HL-60 (cell line): ENCODE measurements around the gene RBM15.

Experiments
- DNase-seq, 2 experiments: peaks; one replicate each; pipeline ENCODE4 v3.0.0-alpha.2; 2010 to 2020; ENCODE audit warnings: low read depth in 1 of 2, low spot score in 1 of 2
- H3K27ac ChIP-seq: fragments of 250-450 bp; sonication (Bioruptor Pico); replicated peaks from 2 replicates; pipeline ENCODE4 v1.5.1; 2020; ENCODE audit warnings: mild to moderate bottlenecking, moderate library complexity
- H3K27me3 ChIP-seq: fragments of 250-450 bp; sonication (Bioruptor Pico); 2 replicates; pipeline ENCODE4 v1.5.1; 2021; ENCODE audit warnings: mild to moderate bottlenecking, moderate library complexity; ENCODE audit not compliant: insufficient read depth, poor library complexity, severe bottlenecking
- H3K4me3 ChIP-seq: replicated peaks from 2 replicates; pipeline ENCODE4 v1.5.1; 2011; ENCODE audit warnings: mild to moderate bottlenecking, control low read depth, low read length; ENCODE audit not compliant: insufficient read depth
- CTCF ChIP-seq: IDR thresholded peaks from one replicate; pipeline ENCODE4 v1.5.1; 2011; ENCODE audit warnings: low read length, control low read depth, inconsistent platforms; ENCODE audit not compliant: insufficient read depth
- GABPA ChIP-seq: IDR thresholded peaks from 2 replicates; pipeline ENCODE4 v1.6.1; 2012; ENCODE audit warnings: low read depth
- POLR2AphosphoS5 ChIP-seq: IDR thresholded peaks from 2 replicates; pipeline ENCODE4 v1.6.1; 2012; ENCODE audit warnings: low read depth
- REST ChIP-seq: IDR thresholded peaks from 2 replicates; pipeline ENCODE4 v1.6.1; 2012; ENCODE audit warnings: low read depth; ENCODE audit not compliant: insufficient replicate concordance
- SPI1 ChIP-seq: IDR thresholded peaks from 2 replicates; pipeline ENCODE4 v1.6.1; 2012; ENCODE audit warnings: low read depth, mild to moderate bottlenecking, borderline replicate concordance

The RBM15 gene

GRCh38 chr1:110300412-110301085, 38.6 kb upstream of the RBM15 start:
- no peak for DNase-seq
- no peak overlapping the region for H3K4me3 ChIP-seq
- TF ChIP-seq CTCF (no peak), POLR2AphosphoS5 (no peak)
- no peak overlapping the region for H3K27ac ChIP-seq
- no peaks in the 10 kb centered on the region for H3K27me3 ChIP-seq

DNA sequence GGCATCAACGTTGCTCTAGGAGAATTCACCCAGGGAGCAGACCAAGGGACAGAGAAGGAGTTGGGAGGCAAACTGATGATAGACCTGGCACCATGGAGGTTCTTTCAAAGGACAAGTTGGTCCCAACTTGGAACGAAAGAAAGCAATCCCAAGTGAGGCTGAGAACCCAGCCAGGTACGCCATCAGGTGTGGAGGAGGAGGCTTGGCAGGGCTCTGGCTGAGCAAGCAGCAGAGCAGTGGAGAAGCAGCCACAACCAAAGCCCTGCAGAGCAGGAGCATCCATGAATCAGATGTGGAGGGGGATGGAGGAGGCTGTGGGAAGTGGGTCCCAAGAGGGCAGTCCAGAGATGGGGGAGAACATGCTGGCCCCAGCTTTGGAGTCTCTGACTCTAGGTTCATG, 36.3 kb upstream of the RBM15 start:
- DNase-seq, result no peak
- Histone ChIP-seq H3K27me3 (no peaks in the 10 kb centered on the region), H3K4me3 (no peak overlapping the region), H3K27ac (no peak overlapping the region)
- TF ChIP-seq POLR2AphosphoS5 (no peak), CTCF (no peak), SPI1 (no peak), GABPA (no peak), REST (no peak)

DNA sequence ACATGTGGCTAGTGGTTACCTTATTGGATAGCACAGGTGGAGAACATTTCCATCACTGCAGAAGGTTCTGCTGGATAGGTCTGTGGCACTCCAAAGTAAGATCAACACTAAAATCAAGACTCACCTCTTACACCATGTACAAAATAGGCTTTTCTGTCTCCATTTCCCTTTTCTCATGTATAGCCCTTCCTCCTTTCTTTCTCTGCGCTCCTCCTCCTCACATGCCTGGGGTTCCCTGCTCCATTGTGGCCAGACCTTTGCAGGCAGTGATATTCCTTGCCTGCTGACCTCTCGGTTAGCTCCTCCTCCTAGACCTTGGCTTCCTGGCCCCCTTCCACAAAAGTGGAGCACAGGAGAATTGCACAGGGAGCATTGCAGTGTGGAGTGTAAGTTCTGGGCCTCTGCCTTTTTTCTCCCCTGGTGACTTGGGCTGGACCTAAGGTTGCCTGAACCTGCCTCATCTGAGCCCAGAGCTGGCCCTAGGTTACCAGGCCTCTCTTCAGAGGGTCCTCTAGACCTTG, 33.2 kb upstream of the RBM15 start:
- H3K4me3 ChIP-seq, result no peak overlapping the region
- TF ChIP-seq SPI1 (peak; percentile 67; the same call in 1 of the 2 replicates), GABPA (no peak), POLR2AphosphoS5 (no peak), CTCF (no peak), REST (no peak)
- no peaks in the 10 kb centered on the region for H3K27me3 ChIP-seq
- no peak for DNase-seq
- H3K27ac ChIP-seq, result no peak overlapping the region
